Adrenal gland (tissue), 12 donors: ENCODE results near the gene SMAD4. TPM values are rescaled to one million over a fixed set of nuclear protein-coding genes. Genes with fewer than 3 reads are reported as not detected.

Experiments
- DNase-seq, 7 donors: peaks; one replicate each; pipeline ENCODE4 v3.0.0-alpha.2; 2019 to 2020
- H3K27ac ChIP-seq, 5 donors: fragments of 200-600 bp; sonication (generic) in 4 of 5; 1 replicate in 3 of 5; 2 replicates in 2 of 5; pipeline versions ENCODE4 v1.5.1 to v1.8.0; 2016 to 2020; ENCODE audit warnings: mild to moderate bottlenecking in 1 of 5
- H3K27me3 ChIP-seq: fragments of 200-600 bp; 2 replicates; pipeline ENCODE4 v1.8.0; 2021
- H3K36me3 ChIP-seq, 2 donors: fragments of 200-600 bp; replicated peaks in 1 of 2; 1 replicate in 1 of 2; 2 replicates in 1 of 2; pipeline versions ENCODE4 v1.5.1 to v1.8.0; 2018 to 2022
- H3K4me1 ChIP-seq, 2 donors: fragments of 200-600 bp; replicated peaks in 1 of 2; 1 replicate in 1 of 2; 2 replicates in 1 of 2; pipeline versions ENCODE4 v1.5.1 to v1.8.0; 2018 to 2021
- H3K4me3 ChIP-seq, 4 donors: fragments of 200-600 bp; sonication (generic) in 3 of 4; one replicate each; pipeline ENCODE4 v1.5.1; 2016 to 2018
- H3K9me3 ChIP-seq, 3 donors: fragments of 200-600 bp; sonication (generic) in 1 of 3; replicated peaks in 1 of 3; 1 replicate in 2 of 3; 2 replicates in 1 of 3; pipeline versions ENCODE4 v1.5.1 to v1.8.0; 2016 to 2021
- POLR2A ChIP-seq, 2 donors: fragments of 450-650 bp; IDR thresholded peaks; one replicate each; pipeline ENCODE4 v1.6.1; 2017; ENCODE audit warnings: antibody characterized with exemption in 2 of 2, mild to moderate bottlenecking in 2 of 2, moderate library complexity in 1 of 2
- WGBS, 4 donors: extraction: QIAGEN DNeasy Blood & Tissue Kit in 2 of 4; methylation state at CpG; one replicate each; pipeline versions ENCODE4 v1.1.5 to v1.1.7; 2013 to 2017; 5-methylcytosine and 5-hydroxymethylcytosine counted together
- intact Hi-C, 2 donors: fragments of 100-400 bp; cut with DNase I; formaldehyde crosslinking; loops; one replicate each; pipeline versions ENCODE4 v1.14.1 to v1.15.0; 2022 to 2023
- polyA plus RNA-seq, 3 donors: library from polyadenylated mRNA; stranded (reverse); fragments of 200-250 nt in 2 of 3; fragments of 350-450 nt in 1 of 3; fragmentation: Illumina TruSeq in 1 of 3; extraction: RNeasy Lipid Tissue Mini Kit (QIAGEN cat#74804) in 1 of 3; gene quantifications; one replicate each; pipeline ENCODE4 v1.2.3, GENCODE V29; 2013 to 2014
- total RNA-seq, 9 donors: library from RNA; depleted of rRNA in 4 of 9; stranded (reverse); fragments of >200 nt in 4 of 9; fragments of 120-200 nt in 1 of 9; fragmentation: NEBNext Ultra II Directional in 1 of 9; extraction: Animal tissue kit (Norgen Biotek cat#: 25700) in 1 of 9; gene quantifications; one replicate each; pipeline versions ENCODE4 v1.1.0 to v1.2.4, GENCODE V29; 2013 to 2023
- TF ChIP-seq, protein P1 (sequence below), 6 experiments: fragments of 450-650 bp in 4 of 6; fragments of 200-600 bp in 2 of 6; sonication (generic) in 1 of 6; IDR thresholded peaks; 1 replicate in 5 of 6; 2 replicates in 1 of 6; pipeline versions ENCODE4 v1.5.1 to v1.8.0; 2016 to 2021; ENCODE audit warnings: antibody characterized with exemption in 6 of 6, mild to moderate bottlenecking in 2 of 6, moderate library complexity in 1 of 6
- donor health status: healthy with polysubstance abuse.
- donor health status: Bipolar disorder and iron deficiency.
- donor health status: DM: yes; HTN: yes; CAD: no.
- donor health status: DM: no; HTN: no; CAD: no.
- donor health status: DM: no; HTN: no; CAD: no.
- donor health status: DM: yes; HTN: yes; CAD: no.

Gene SMAD4
- total and polyA plus RNA-seq, 12 donors = 9.0 to 151 (median 90.1) TPM

DNA sequence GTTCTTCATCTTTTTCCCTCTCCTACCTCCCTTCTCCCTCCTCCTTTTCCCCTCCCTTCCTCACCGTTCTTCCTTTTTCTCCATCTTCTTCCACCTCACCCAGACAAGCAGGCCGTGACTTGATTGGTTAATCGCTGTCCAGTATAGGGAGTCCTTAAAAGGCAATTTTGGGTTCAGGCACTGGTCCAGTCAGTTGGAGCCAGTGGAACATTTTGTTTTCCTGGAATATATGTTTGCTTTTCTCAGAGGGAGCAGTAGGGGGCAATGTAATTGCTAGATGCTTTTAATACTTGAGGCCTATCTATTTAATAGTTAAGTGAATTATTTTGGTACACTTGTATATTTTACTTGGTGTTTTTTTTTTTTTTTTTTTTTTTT lies 47.2 kb upstream of the SMAD4 start:
- peaks cover 0 to 16% of the 10 kb centered on the region in 2 donors for H3K4me1 ChIP-seq
- no peak overlapping the region for H3K4me3 ChIP-seq
- H3K27ac ChIP-seq = no peak overlapping the region
- 93 to 99% (median 96%) methylated on average over 3 of the region's 3 CpGs for WGBS, 4 donors
- no peaks in the 10 kb centered on the region for H3K9me3 ChIP-seq
- intact Hi-C loops = no loop called here
- DNase-seq = no peak
- H3K27me3 ChIP-seq = no peaks in the 10 kb centered on the region
- TF ChIP-seq POLR2A (IDR thresholded peaks at IDR 0.05) = no peak
- TF ChIP-seq, protein P1, sequence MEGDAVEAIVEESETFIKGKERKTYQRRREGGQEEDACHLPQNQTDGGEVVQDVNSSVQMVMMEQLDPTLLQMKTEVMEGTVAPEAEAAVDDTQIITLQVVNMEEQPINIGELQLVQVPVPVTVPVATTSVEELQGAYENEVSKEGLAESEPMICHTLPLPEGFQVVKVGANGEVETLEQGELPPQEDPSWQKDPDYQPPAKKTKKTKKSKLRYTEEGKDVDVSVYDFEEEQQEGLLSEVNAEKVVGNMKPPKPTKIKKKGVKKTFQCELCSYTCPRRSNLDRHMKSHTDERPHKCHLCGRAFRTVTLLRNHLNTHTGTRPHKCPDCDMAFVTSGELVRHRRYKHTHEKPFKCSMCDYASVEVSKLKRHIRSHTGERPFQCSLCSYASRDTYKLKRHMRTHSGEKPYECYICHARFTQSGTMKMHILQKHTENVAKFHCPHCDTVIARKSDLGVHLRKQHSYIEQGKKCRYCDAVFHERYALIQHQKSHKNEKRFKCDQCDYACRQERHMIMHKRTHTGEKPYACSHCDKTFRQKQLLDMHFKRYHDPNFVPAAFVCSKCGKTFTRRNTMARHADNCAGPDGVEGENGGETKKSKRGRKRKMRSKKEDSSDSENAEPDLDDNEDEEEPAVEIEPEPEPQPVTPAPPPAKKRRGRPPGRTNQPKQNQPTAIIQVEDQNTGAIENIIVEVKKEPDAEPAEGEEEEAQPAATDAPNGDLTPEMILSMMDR (IDR thresholded peaks at IDR 0.05) = no peak
- peaks cover 0 to 31% of the 10 kb centered on the region in 2 donors for H3K36me3 ChIP-seq

DNA sequence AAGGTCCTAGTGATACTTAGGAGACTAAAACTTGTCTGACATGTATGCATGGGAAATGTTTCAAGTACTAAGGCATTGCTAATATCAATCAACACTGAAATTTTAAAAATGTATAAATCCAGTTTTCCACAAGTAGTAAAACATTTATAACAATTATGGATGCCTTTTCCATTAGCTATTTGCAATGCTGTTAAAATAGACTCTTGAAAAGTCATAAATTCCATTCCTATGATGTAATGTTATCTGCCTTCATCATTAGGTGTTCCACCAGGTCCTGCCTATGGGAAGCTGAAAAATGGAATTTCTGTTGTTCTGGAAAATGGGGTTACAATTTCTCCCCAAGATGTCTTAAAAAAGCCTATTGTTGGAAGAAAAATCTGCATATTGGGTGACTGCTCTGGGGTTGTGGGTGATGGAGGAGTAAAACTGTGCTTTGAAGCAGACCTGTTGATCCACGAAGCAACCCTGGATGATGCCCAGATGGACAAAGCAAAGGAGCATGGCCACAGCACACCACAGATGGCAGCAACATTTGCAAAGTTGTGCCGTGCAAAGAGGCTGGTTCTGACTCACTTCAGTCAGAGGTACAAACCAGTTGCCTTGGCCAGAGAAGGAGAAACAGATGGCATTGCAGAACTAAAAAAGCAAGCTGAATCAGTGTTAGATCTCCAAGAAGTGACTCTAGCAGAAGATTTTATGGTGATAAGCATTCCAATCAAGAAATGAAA lies 43.5 kb upstream of the SMAD4 start:
- peak in 1 of 7 donors; percentile 20 for DNase-seq
- Histone ChIP-seq H3K4me3 (no peak overlapping the region), H3K27me3 (no peaks in the 10 kb centered on the region), H3K9me3 (no peaks in the 10 kb centered on the region), H3K27ac (peak overlapping the region in 1 of 5 donors; percentile 41), H3K4me1 (peaks cover 0 to 16% of the 10 kb centered on the region in 2 donors), H3K36me3 (peaks cover 0 to 10% of the 10 kb centered on the region in 2 donors)
- intact Hi-C loops = no loop called here
- TF ChIP-seq, protein P1 (IDR thresholded peaks at IDR 0.05) = no peak
- TF ChIP-seq POLR2A (IDR thresholded peaks at IDR 0.05) = no peak
- WGBS, 4 donors = 70 to 84% (median 76%) methylated on average over 2 of the region's 2 CpGs

DNA sequence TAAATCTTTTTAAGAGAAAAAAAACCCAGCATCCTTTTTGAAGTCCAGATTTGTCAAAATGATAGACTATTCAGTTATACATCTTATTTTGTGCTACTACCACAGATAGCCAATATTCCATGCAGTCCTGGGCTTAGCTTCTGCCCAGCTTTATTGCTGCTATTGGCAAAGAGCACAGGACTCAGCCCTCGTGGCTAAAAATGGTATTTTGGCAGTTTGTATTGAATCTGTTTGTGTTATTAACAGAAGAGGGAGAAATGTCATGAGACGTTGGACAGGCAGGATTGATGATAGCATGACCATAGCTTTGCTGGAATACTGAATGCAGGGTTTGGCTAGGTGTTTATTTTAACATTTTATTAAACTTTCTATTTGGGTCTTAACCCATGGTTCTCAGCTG lies 42.8 kb upstream of the SMAD4 start:
- Histone ChIP-seq H3K4me3 (no peak overlapping the region), H3K27ac (no peak overlapping the region), H3K4me1 (peaks cover 0 to 14% of the 10 kb centered on the region in 2 donors), H3K27me3 (no peaks in the 10 kb centered on the region), H3K9me3 (no peaks in the 10 kb centered on the region), H3K36me3 (peaks cover 0 to 10% of the 10 kb centered on the region in 2 donors)
- WGBS, 4 donors = 40 to 55% (median 50%) methylated on average over 2 of the region's 2 CpGs
- intact Hi-C loops = no loop called here
- no peak for DNase-seq
- TF ChIP-seq, protein P1 (IDR thresholded peaks at IDR 0.05) = no peak
- no peak for TF ChIP-seq POLR2A (IDR thresholded peaks at IDR 0.05)

GRCh38 chr18:50989711-50990110 lies 40.3 kb upstream of the SMAD4 start:
- no peaks in the 10 kb centered on the region for H3K9me3 ChIP-seq
- TF ChIP-seq, protein P1 (IDR thresholded peaks at IDR 0.05) = no peak
- TF ChIP-seq POLR2A (IDR thresholded peaks at IDR 0.05) = no peak
- H3K27me3 ChIP-seq = no peaks in the 10 kb centered on the region
- intact Hi-C loops = no loop called here
- no peak for DNase-seq
- H3K27ac ChIP-seq = no peak overlapping the region
- peaks cover 0 to 9% of the 10 kb centered on the region in 2 donors for H3K36me3 ChIP-seq
- H3K4me3 ChIP-seq = no peak overlapping the region
- 91 to 97% (median 95%) methylated on average over 3 of the region's 3 CpGs for WGBS, 4 donors
- H3K4me1 ChIP-seq = peaks cover 0 to 9% of the 10 kb centered on the region in 2 donors
